Measurements from ENCODE around the gene SSRP1.
A peak's percentile ranks its signal among the peaks of the same experiment; 100 is the strongest.

DNA sequence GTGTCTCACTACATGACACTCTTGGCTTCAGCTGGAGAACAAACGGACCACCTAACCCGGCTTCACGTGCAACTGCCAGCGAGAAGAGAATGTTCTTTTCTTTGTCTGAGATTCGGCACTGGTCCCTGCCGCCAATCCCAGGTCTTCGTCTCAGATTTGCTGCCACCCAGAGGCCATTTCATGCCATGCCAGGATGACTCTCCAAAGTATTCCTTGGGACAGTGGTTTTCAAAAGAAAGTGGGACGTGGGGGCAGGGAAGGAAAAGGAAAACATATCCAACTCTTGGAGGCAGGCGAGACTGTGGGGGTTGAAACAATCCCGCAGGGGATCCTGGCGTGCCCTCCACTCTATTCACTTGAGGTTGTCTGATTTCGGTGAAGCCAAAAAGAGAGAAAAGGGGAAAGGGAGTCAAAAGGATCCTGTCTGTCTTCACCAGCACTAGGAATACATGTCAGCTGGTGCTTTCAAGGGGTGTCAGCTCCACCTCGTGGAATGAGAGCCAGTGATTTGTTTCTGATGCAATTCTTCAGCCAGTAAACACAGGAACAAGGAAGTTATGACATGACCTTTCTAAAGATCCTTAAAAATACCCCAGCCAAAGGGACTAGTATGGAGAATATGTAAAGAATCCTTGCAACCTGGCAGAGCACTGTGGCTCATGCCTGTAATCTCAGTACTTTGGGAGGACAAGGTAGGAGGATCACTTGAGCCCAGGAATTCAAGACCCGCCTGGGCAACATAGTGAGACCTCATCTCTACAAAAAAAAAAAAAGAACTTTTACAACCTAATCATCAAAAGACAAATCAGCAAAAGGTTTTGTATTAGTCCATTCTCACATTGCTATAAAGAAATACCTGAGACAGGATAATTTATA, 57.6 kb downstream of the SSRP1 start:
- TF ChIP-seq, protein P1, sequence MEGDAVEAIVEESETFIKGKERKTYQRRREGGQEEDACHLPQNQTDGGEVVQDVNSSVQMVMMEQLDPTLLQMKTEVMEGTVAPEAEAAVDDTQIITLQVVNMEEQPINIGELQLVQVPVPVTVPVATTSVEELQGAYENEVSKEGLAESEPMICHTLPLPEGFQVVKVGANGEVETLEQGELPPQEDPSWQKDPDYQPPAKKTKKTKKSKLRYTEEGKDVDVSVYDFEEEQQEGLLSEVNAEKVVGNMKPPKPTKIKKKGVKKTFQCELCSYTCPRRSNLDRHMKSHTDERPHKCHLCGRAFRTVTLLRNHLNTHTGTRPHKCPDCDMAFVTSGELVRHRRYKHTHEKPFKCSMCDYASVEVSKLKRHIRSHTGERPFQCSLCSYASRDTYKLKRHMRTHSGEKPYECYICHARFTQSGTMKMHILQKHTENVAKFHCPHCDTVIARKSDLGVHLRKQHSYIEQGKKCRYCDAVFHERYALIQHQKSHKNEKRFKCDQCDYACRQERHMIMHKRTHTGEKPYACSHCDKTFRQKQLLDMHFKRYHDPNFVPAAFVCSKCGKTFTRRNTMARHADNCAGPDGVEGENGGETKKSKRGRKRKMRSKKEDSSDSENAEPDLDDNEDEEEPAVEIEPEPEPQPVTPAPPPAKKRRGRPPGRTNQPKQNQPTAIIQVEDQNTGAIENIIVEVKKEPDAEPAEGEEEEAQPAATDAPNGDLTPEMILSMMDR (IDR thresholded peaks at IDR 0.05; ENCODE audit: borderline replicate concordance, extremely low read depth, low read length, poor library complexity, severe bottlenecking): peak; percentile 87
- TF ChIP-seq EZH2 (IDR thresholded peaks at IDR 0.05; ENCODE audit: borderline replicate concordance, low read depth, low read length, severe bottlenecking): no peak
